Measurements from ENCODE around the gene ISCU. TPM values are rescaled to one million over a fixed set of nuclear protein-coding genes. Genes with fewer than 3 reads are reported as not detected.
A peak's percentile ranks its signal among the peaks of the same experiment; 100 is the strongest.

ISCU gene
- total RNA-seq, 2 donors from 2014 or later, result 66.1 to 85.3 TPM

- peaks cover 6 to 7% of the 10 kb centered on the region in 2 donors for H3K4me1 Mint-ChIP-seq (ENCODE audit: low read depth in 2 of 2)
- H3K27me3 Mint-ChIP-seq, result peaks cover 0 to 7% of the 10 kb centered on the region in 2 donors
- H3K9me3 Mint-ChIP-seq, result no peaks in the 10 kb centered on the region
- H3K27ac Mint-ChIP-seq, result no peak overlapping the region
- H3K4me3 Mint-ChIP-seq, result no peak overlapping the region
- DNase-seq (ENCODE audit: low spot score), result no peak
- H3K36me3 Mint-ChIP-seq, result no peaks in the 10 kb centered on the region
- no peak for ATAC-seq
Observed at GRCh38 chr12:108602976-108603704, 40.7 kb downstream of the ISCU start.

GRCh38 chr12:108603743-108604142 lies 41.3 kb downstream of the ISCU start:
- no peak overlapping the region for H3K27ac Mint-ChIP-seq
- no peak overlapping the region for H3K4me3 Mint-ChIP-seq
- no peaks in the 10 kb centered on the region for H3K36me3 Mint-ChIP-seq
- H3K4me1 Mint-ChIP-seq (ENCODE audit: low read depth in 2 of 2), result peaks cover 6 to 7% of the 10 kb centered on the region in 2 donors
- ATAC-seq, result peak; percentile 4 to 50
- peaks cover 0 to 7% of the 10 kb centered on the region in 2 donors for H3K27me3 Mint-ChIP-seq
- DNase-seq (ENCODE audit: low spot score), result no peak
- no peaks in the 10 kb centered on the region for H3K9me3 Mint-ChIP-seq

GRCh38 chr12:108604208-108604941 lies 42.0 kb downstream of the ISCU start:
- ATAC-seq (no peak), DNase-seq (ENCODE audit: low spot score) (no peak)
- H3K27me3 Mint-ChIP-seq, result peaks cover 0 to 7% of the 10 kb centered on the region in 2 donors
- no peak overlapping the region for H3K27ac Mint-ChIP-seq
- peaks cover 6 to 7% of the 10 kb centered on the region in 2 donors for H3K4me1 Mint-ChIP-seq (ENCODE audit: low read depth in 2 of 2)
- H3K4me3 Mint-ChIP-seq, result no peak overlapping the region
- no peaks in the 10 kb centered on the region for H3K9me3 Mint-ChIP-seq
- H3K36me3 Mint-ChIP-seq, result no peaks in the 10 kb centered on the region

GRCh38 chr12:108605000-108605689 lies 42.7 kb downstream of the ISCU start:
- Mint-ChIP-seq H3K4me1 (ENCODE audit: low read depth in 2 of 2) (peaks cover 6 to 7% of the 10 kb centered on the region in 2 donors), H3K36me3 (no peaks in the 10 kb centered on the region), H3K4me3 (no peak overlapping the region), H3K27ac (peak overlapping the region; percentile 52 to 60), H3K27me3 (peaks cover 0 to 7% of the 10 kb centered on the region in 2 donors), H3K9me3 (no peaks in the 10 kb centered on the region)
- DNase-seq (ENCODE audit: low spot score) (no peak), ATAC-seq (no peak)

- Mint-ChIP-seq H3K4me1 (ENCODE audit: low read depth in 2 of 2) (peaks cover 6 to 7% of the 10 kb centered on the region in 2 donors), H3K4me3 (no peak overlapping the region), H3K27me3 (peaks cover 0 to 7% of the 10 kb centered on the region in 2 donors), H3K27ac (peak overlapping the region; percentile 52 to 60), H3K36me3 (no peaks in the 10 kb centered on the region), H3K9me3 (no peaks in the 10 kb centered on the region)
- ATAC-seq, result no peak
- DNase-seq (ENCODE audit: low spot score), result no peak
Observed at GRCh38 chr12:108605690-108606406, 43.5 kb downstream of the ISCU start.

GRCh38 chr12:108606492-108606891 lies 44.1 kb downstream of the ISCU start:
- H3K27me3 Mint-ChIP-seq, result peaks cover 0 to 7% of the 10 kb centered on the region in 2 donors
- no peaks in the 10 kb centered on the region for H3K9me3 Mint-ChIP-seq
- ATAC-seq (no peak), DNase-seq (ENCODE audit: low spot score) (no peak)
- no peak overlapping the region for H3K4me3 Mint-ChIP-seq
- no peaks in the 10 kb centered on the region for H3K36me3 Mint-ChIP-seq
- H3K4me1 Mint-ChIP-seq (ENCODE audit: low read depth in 2 of 2), result peaks cover 7% of the 10 kb centered on the region in 2 donors
- no peak overlapping the region for H3K27ac Mint-ChIP-seq

- DNase-seq (ENCODE audit: low spot score), result no peak
- ATAC-seq, result no peak
- H3K9me3 Mint-ChIP-seq, result no peaks in the 10 kb centered on the region
- H3K4me1 Mint-ChIP-seq (ENCODE audit: low read depth in 2 of 2), result peaks cover 16 to 18% of the 10 kb centered on the region in 2 donors
- H3K4me3 Mint-ChIP-seq, result no peak overlapping the region
- no peak overlapping the region for H3K27ac Mint-ChIP-seq
- H3K27me3 Mint-ChIP-seq, result peaks cover 0 to 7% of the 10 kb centered on the region in 2 donors
- H3K36me3 Mint-ChIP-seq, result no peaks in the 10 kb centered on the region
Observed at GRCh38 chr12:108607981-108608600, 45.7 kb downstream of the ISCU start.

- no peaks in the 10 kb centered on the region for H3K36me3 Mint-ChIP-seq
- no peak overlapping the region for H3K27ac Mint-ChIP-seq
- H3K27me3 Mint-ChIP-seq, result peaks cover 0 to 7% of the 10 kb centered on the region in 2 donors
- ATAC-seq (no peak), DNase-seq (ENCODE audit: low spot score) (no peak)
- H3K4me3 Mint-ChIP-seq, result no peak overlapping the region
- peaks cover 21 to 22% of the 10 kb centered on the region in 2 donors for H3K4me1 Mint-ChIP-seq (ENCODE audit: low read depth in 2 of 2)
- no peaks in the 10 kb centered on the region for H3K9me3 Mint-ChIP-seq
Observed at GRCh38 chr12:108608616-108609015, 46.2 kb downstream of the ISCU start.

GRCh38 chr12:108609537-108610335 lies 47.3 kb downstream of the ISCU start:
- Mint-ChIP-seq H3K36me3 (no peaks in the 10 kb centered on the region), H3K9me3 (no peaks in the 10 kb centered on the region), H3K4me3 (no peak overlapping the region), H3K27ac (peak overlapping the region in 1 of 2 donors; percentile 76), H3K27me3 (peaks cover 0 to 6% of the 10 kb centered on the region in 2 donors), H3K4me1 (ENCODE audit: low read depth in 2 of 2) (peaks cover 28% of the 10 kb centered on the region in 2 donors)
- no peak for DNase-seq (ENCODE audit: low spot score)
- ATAC-seq, result no peak

- peaks cover 30% of the 10 kb centered on the region in 2 donors for H3K4me1 Mint-ChIP-seq (ENCODE audit: low read depth in 2 of 2)
- no peak for DNase-seq (ENCODE audit: low spot score)
- H3K27me3 Mint-ChIP-seq, result peaks cover 0 to 3% of the 10 kb centered on the region in 2 donors
- peak overlapping the region in 1 of 2 donors; percentile 76 for H3K27ac Mint-ChIP-seq
- no peak for ATAC-seq
- no peaks in the 10 kb centered on the region for H3K9me3 Mint-ChIP-seq
- peaks cover 5% of the 10 kb centered on the region for H3K36me3 Mint-ChIP-seq
- no peak overlapping the region for H3K4me3 Mint-ChIP-seq
Observed at GRCh38 chr12:108610336-108610815, 48.0 kb downstream of the ISCU start.

- H3K27me3 Mint-ChIP-seq, result peaks cover 0 to 3% of the 10 kb centered on the region in 2 donors
- H3K4me1 Mint-ChIP-seq (ENCODE audit: low read depth in 2 of 2), result peaks cover 30 to 31% of the 10 kb centered on the region in 2 donors
- no peak overlapping the region for H3K4me3 Mint-ChIP-seq
- H3K36me3 Mint-ChIP-seq, result peaks cover 5% of the 10 kb centered on the region
- H3K27ac Mint-ChIP-seq, result peak overlapping the region in 1 of 2 donors; percentile 76
- no peaks in the 10 kb centered on the region for H3K9me3 Mint-ChIP-seq
- ATAC-seq, result no peak
- no peak for DNase-seq (ENCODE audit: low spot score)
Observed at GRCh38 chr12:108610856-108611605, 48.6 kb downstream of the ISCU start.
